Kidney (tissue), 14 donors: ENCODE data around the gene CCDC83. TPM values are rescaled to one million over a fixed set of nuclear protein-coding genes. Genes with fewer than 3 reads are reported as not detected.

Experiments used
- DNase-seq, 5 donors: peaks; one replicate each; pipeline ENCODE4 v3.0.0-alpha.2; 2013 to 2020
- FAIRE-seq: peaks from 2 replicates; lab custom pipeline; 2012; peaks lifted over from hg19 to GRCh38; lab: Jason Lieb, UNC
- H3K27ac ChIP-seq, 2 donors: one replicate each; pipeline ENCODE4 v1.7.0; 2013; ENCODE audit warnings: low read depth in 2 of 2, low read length in 2 of 2, inconsistent platforms in 1 of 2
- H3K27me3 ChIP-seq: one replicate; pipeline ENCODE4 v1.7.1; 2013; ENCODE audit warnings: low read length, inconsistent platforms; ENCODE audit not compliant: control insufficient read depth, insufficient read depth
- H3K36me3 ChIP-seq, 3 donors: one replicate each; pipeline versions ENCODE4 v1.7.0 to v1.7.1; 2013; ENCODE audit warnings: low read length in 3 of 3, control low read depth in 1 of 3, inconsistent platforms in 1 of 3; ENCODE audit not compliant: insufficient read depth in 3 of 3, control insufficient read depth in 2 of 3
- H3K4me1 ChIP-seq, 3 donors: one replicate each; pipeline versions ENCODE4 v1.7.0 to v1.7.1; 2013; ENCODE audit warnings: low read length in 3 of 3, inconsistent platforms in 1 of 3, low read depth in 1 of 3; ENCODE audit not compliant: control insufficient read depth in 2 of 3, insufficient read depth in 2 of 3
- H3K4me3 ChIP-seq, 3 donors: one replicate each; pipeline versions ENCODE4 v1.7.0 to v1.8.1; 2013; ENCODE audit warnings: low read length in 3 of 3, control low read depth in 1 of 3, inconsistent platforms in 1 of 3
- H3K9ac ChIP-seq, 3 donors: one replicate each; pipeline versions ENCODE4 v1.7.0 to v1.7.1; 2013; ENCODE audit warnings: low read length in 3 of 3, control low read depth in 1 of 3, inconsistent platforms in 1 of 3
- H3K9me3 ChIP-seq, 3 donors: one replicate each; pipeline versions ENCODE4 v1.7.0 to v1.7.1; 2013; ENCODE audit warnings: low read length in 3 of 3, control low read depth in 1 of 3, inconsistent platforms in 1 of 3; ENCODE audit not compliant: control insufficient read depth in 2 of 3, insufficient read depth in 1 of 3
- intact Hi-C: fragments of 100-400 bp; cut with DNase I; formaldehyde crosslinking; loops from one replicate; pipeline ENCODE4 v1.11.1; 2022
- polyA plus RNA-seq: library from polyadenylated mRNA; stranded (reverse); fragments of 350-450 nt; fragmentation: Illumina TruSeq; extraction: RNeasy Lipid Tissue Mini Kit (QIAGEN cat#74804); gene quantifications from one replicate; pipeline ENCODE4 v1.2.3, GENCODE V29; 2014; ENCODE audit warnings: low read depth, low replicate concordance; ENCODE audit not compliant: insufficient read depth
- total RNA-seq: library from RNA; stranded (reverse); fragmentation: NEBNext Ultra II Directional; extraction: Animal tissue kit (Norgen Biotek cat#: 25700); gene quantifications from one replicate; pipeline ENCODE4 v1.2.1, GENCODE V29; 2021
- TF ChIP-seq, protein P1 (sequence below): IDR thresholded peaks from 3 replicates; pipeline ENCODE4 v1.5.1; 2012; ENCODE audit warnings: mild to moderate bottlenecking, moderate library complexity, borderline replicate concordance; ENCODE audit not compliant: insufficient read depth; ENCODE audit errors: extremely low read depth
- donor health status: control.
- donor health status: control.
- donor health status: control.
- donor health status: control.
- donor health status: control.
- donor health status: DM: yes; HTN: yes; CAD: no.
- donor health status: Normal renal cell carcinoma (clear cell type).

CCDC83 gene
- total and polyA plus RNA-seq, 2 donors from 2014 or later, result not detected

DNA sequence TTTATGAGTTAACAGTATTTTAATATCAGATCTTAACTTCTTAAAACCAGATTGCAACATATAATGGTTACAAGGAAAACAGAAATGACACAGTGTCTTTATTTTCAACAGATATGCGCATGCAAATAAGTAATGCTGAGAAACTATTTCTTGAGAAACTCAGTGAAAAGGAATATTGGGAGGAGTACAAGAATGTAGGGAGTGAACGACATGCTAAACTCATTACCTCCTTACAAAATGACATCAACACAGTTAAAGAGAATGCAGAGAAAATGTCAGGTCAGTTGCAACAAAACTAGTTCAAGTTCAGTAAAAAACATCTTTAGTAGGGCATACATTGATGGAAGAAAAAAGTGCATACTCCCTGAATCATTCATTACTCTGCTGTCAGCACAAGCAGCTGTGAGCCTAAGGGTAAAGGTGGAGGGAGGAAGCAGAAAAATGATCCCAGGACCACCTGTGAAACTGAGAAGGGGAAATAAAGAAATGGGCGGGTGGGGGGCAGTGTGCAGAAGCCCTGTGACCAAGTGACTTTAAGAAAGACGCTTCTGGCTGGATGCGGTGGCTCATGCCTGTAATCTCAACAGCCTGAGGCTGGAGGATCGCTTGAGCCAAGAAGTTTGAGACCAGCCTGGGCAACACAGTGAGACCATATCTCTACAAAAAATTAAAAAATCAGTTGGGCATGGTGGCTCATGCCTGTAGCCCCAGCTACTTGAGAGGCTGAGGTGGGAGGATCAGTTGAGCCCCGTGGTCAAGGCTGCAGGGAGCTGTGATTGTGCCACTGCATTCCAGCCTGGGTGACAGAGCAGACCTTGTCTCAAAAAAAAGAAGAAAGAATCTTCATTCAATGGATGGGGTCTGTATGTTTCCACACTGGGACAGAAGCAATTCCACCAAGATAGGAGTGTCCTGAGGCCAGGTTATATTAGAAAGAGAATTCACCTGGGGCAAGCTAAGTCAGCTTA is 31.2 kb downstream of the CCDC83 start:
- Histone ChIP-seq H3K27me3 (no peaks in the 10 kb centered on the region), H3K9me3 (no peaks in the 10 kb centered on the region), H3K27ac (no peak overlapping the region), H3K4me3 (no peak overlapping the region), H3K9ac (no peak overlapping the region), H3K36me3 (no peaks in the 10 kb centered on the region), H3K4me1 (peaks cover 0 to 3% (median 0%) of the 10 kb centered on the region in 3 donors)
- DNase-seq, result peak in 3 of 5 donors; percentile 52 to 73 (median 65)
- FAIRE-seq, result no peak
- intact Hi-C loops, result no loop called here
- TF ChIP-seq, protein P1, sequence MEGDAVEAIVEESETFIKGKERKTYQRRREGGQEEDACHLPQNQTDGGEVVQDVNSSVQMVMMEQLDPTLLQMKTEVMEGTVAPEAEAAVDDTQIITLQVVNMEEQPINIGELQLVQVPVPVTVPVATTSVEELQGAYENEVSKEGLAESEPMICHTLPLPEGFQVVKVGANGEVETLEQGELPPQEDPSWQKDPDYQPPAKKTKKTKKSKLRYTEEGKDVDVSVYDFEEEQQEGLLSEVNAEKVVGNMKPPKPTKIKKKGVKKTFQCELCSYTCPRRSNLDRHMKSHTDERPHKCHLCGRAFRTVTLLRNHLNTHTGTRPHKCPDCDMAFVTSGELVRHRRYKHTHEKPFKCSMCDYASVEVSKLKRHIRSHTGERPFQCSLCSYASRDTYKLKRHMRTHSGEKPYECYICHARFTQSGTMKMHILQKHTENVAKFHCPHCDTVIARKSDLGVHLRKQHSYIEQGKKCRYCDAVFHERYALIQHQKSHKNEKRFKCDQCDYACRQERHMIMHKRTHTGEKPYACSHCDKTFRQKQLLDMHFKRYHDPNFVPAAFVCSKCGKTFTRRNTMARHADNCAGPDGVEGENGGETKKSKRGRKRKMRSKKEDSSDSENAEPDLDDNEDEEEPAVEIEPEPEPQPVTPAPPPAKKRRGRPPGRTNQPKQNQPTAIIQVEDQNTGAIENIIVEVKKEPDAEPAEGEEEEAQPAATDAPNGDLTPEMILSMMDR, result no peak

DNA sequence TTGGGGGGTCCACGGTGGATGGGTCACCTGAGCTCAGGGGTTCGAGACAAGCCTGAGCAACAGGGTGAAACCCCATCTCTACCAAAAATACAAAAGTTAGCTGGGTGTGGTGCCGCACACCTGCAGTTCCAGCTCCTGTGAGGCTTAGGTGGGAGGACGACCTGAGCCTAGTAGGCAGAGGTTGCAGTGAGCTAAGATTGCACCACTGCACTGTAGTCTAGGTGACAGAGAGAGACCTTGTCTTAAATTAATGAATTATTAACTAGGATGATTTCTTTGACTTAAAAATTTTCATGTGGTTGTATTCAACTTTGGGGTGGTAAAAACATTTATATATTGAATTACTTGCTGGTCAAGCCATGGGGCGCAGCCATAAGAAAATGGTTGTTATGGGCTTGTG is 33.9 kb downstream of the CCDC83 start:
- DNase-seq (no peak), FAIRE-seq (no peak)
- Histone ChIP-seq H3K4me3 (no peak overlapping the region), H3K4me1 (peaks cover 0 to 3% (median 0%) of the 10 kb centered on the region in 3 donors), H3K36me3 (no peaks in the 10 kb centered on the region), H3K27ac (no peak overlapping the region), H3K9ac (no peak overlapping the region), H3K27me3 (no peaks in the 10 kb centered on the region), H3K9me3 (no peaks in the 10 kb centered on the region)
- intact Hi-C loops, result no loop called here
- TF ChIP-seq, protein P1, result no peak

DNA sequence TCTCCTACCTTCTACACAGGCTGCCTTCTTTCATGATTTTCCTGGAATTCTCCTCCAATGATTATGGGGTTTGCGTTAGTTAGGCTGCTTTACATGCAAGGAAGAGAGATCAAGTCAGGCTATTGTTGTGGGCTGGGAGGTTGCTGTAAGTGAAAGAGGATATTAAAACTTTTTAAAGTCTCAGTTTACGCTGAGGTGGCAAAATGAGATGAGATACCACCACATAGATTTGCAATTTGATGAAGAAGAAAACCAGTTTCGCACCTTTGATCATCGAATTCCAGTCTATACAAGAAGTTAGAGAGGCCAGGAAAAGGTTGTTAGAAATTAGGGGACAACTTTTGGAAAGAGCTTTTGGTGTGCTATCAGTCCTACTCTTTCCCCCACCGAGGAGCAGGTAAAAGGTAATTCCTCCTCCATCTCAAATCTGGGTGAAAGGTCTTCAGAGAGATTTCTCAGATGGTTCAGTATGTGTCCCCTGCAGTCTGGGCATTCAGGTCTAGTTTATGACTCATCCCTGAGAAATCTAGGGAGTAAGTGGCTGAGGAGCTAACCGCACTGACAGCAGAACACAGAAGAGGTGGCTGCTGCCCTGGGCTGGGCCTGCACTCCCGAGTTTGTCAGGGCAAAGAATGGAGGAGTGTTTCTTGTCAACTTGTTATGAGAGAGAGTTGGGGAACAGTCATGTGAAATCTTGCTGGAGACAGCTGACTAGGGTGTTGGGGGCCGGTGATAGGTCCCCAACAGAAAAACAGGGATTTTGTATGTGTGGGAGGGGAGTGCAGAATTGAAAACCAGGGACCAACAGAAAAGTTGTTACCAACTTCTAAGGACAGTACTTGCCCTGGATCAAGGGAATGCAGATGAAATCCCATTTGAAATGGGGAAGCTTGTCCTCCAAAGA is 34.7 kb downstream of the CCDC83 start:
- peak in 1 of 5 donors; percentile 11 for DNase-seq
- intact Hi-C loops, result no loop called here

More for the DNA sequence above, 34.7 kb downstream of the CCDC83 start:
- Histone ChIP-seq H3K27ac (no peak overlapping the region), H3K27me3 (no peaks in the 10 kb centered on the region), H3K4me3 (no peak overlapping the region), H3K9ac (no peak overlapping the region), H3K4me1 (peaks cover 0 to 3% (median 0%) of the 10 kb centered on the region in 3 donors), H3K36me3 (no peaks in the 10 kb centered on the region), H3K9me3 (no peaks in the 10 kb centered on the region)
- FAIRE-seq, result no peak
- TF ChIP-seq, protein P1, result no peak
